SJSA1 (cell line): ENCODE results near the gene RNPEPL1. TPM values are rescaled to one million over a fixed set of nuclear protein-coding genes. Genes with fewer than 3 reads are reported as not detected.
"Not testable (repeated sequence)": the region's sequence is repeated elsewhere in the genome, so short reads cannot be mapped to it uniquely, and the experiment has no call there.

Experiments
- DNase-seq, 2 experiments: peaks; one replicate each; pipeline ENCODE4 v3.0.0-alpha.2; 2015 to 2020; ENCODE audit warnings: low spot score in 2 of 2, low read depth in 1 of 2
- H3K27ac ChIP-seq: fragments of 250-450 bp; sonication (Bioruptor Pico); 2 replicates; pipeline ENCODE4 v1.5.1; 2020; ENCODE audit warnings: mild to moderate bottlenecking, moderate library complexity
- H3K27me3 ChIP-seq: fragments of 250-450 bp; sonication (Bioruptor Pico); replicated peaks from 2 replicates; pipeline ENCODE4 v1.5.1; 2020; ENCODE audit warnings: mild to moderate bottlenecking, moderate library complexity
- H3K36me3 ChIP-seq: fragments of 250-450 bp; sonication (Bioruptor Pico); 2 replicates; pipeline ENCODE4 v1.5.1; 2020; ENCODE audit warnings: mild to moderate bottlenecking
- H3K4me1 ChIP-seq: fragments of 250-450 bp; sonication (Bioruptor Pico); replicated peaks from 2 replicates; pipeline ENCODE4 v1.6.1; 2021; ENCODE audit warnings: mild to moderate bottlenecking
- H3K4me3 ChIP-seq: fragments of 250-450 bp; sonication (Bioruptor Pico); 2 replicates; pipeline ENCODE4 v1.5.1; 2020; ENCODE audit warnings: mild to moderate bottlenecking
- H3K9me3 ChIP-seq: fragments of 250-450 bp; sonication (Bioruptor Pico); replicated peaks from 2 replicates; pipeline ENCODE4 v1.5.1; 2020; ENCODE audit warnings: mild to moderate bottlenecking
- total RNA-seq: library from RNA; depleted of rRNA; stranded (reverse); fragments of >200 nt; shearing (Covaris generic); gene quantifications from 2 replicates; pipeline ENCODE4 v1.2.3, GENCODE V29; 2014

The RNPEPL1 gene
- total RNA-seq, 1 experiment from 2014 or later = 14.3 TPM

GRCh38 chr2:240611601-240612210 lies 43.4 kb downstream of the RNPEPL1 start:
- no peak for DNase-seq
- no peaks in the 10 kb centered on the region for H3K36me3 ChIP-seq
- H3K9me3 ChIP-seq = 0 out of 2 replicates have a peak, but pooled peaks cover 3% of the 10 kb centered on the region
- H3K27me3 ChIP-seq = 0 out of 2 replicates have a peak, but pooled peaks cover 3% of the 10 kb centered on the region
- no peak overlapping the region for H3K4me3 ChIP-seq
- no peak overlapping the region for H3K27ac ChIP-seq
- no peaks in the 10 kb centered on the region for H3K4me1 ChIP-seq

DNA sequence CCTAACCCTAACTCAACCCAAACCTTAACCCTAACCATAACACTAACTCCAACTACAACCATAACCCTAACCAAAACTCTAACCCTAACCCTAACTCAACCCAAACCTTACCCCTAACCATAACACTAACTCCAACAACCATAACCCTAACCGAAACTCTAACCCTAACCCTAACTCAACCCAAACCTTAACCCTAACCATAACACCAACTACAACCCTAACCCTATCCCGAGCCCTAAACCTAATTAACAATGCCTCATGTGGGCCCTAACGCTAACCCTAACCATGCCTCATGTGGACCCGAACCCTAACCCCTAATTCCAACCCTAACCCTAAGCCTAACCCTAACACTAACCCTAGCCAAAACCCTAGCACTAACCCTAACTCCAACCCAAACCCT lies 45.5 kb downstream of the RNPEPL1 start:
- H3K27me3 ChIP-seq = peaks cover 6% of the 10 kb centered on the region
- no peaks in the 10 kb centered on the region for H3K4me1 ChIP-seq
- peaks cover 8% of the 10 kb centered on the region; the same call in 1 of the 2 replicates for H3K9me3 ChIP-seq
- H3K4me3 ChIP-seq = no peak overlapping the region
- H3K36me3 ChIP-seq = no peaks in the 10 kb centered on the region
- DNase-seq = no peak
- H3K27ac ChIP-seq = no peak overlapping the region

- Histone ChIP-seq H3K36me3 (no peaks in the 10 kb centered on the region), H3K27ac (no peak overlapping the region), H3K9me3 (peaks cover 8% of the 10 kb centered on the region; the same call in 1 of the 2 replicates), H3K27me3 (peaks cover 11% of the 10 kb centered on the region), H3K4me1 (0 out of 2 replicates have a peak, but pooled peaks cover 2% of the 10 kb centered on the region), H3K4me3 (no peak overlapping the region)
- no peak for DNase-seq
Observed at GRCh38 chr2:240614391-240614790, 46.1 kb downstream of the RNPEPL1 start.

GRCh38 chr2:240615396-240615795 lies 47.1 kb downstream of the RNPEPL1 start:
- no peak overlapping the region for H3K27ac ChIP-seq
- no peak overlapping the region for H3K4me3 ChIP-seq
- no peaks in the 10 kb centered on the region for H3K36me3 ChIP-seq
- 0 out of 2 replicates have a peak, but pooled peaks cover 2% of the 10 kb centered on the region for H3K4me1 ChIP-seq
- H3K27me3 ChIP-seq = peaks cover 11% of the 10 kb centered on the region
- peaks cover 8% of the 10 kb centered on the region; the same call in 1 of the 2 replicates for H3K9me3 ChIP-seq
- DNase-seq = no peak

DNA sequence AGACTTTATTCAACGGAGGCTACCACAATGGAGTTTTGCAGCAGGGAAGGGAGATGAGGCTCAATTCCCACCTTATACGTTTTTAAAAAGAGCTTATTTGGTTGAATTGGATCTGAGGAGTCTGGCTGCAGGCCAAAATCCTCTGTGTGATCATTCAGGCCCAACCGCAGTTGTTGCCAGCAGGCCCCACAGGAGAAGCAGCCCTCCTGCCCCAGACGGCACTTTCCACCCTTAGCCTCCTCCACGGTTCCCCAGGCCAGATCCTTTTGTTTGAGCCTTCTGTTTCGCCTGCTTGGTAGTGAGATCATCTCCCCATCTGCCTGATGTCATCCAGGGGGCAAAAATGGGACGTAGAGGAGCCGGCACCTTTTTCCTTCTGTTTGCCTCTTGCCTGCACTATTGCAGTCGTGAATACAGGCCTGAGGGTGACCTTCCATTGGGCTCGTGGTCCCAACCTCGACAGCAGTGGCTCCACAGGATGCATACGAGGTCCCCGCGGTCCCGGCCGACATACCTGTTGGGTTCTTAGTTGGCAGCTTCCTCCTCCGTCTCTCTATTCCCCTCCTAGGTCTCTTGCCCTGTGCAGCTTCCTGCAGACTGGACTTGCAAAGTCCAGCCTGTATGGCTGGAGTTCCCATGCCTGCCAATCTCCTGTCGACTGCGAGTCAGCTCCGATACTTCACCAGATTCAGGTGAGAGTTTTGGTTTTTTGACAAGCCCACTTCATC lies 47.7 kb downstream of the RNPEPL1 start:
- Histone ChIP-seq H3K4me1 (0 out of 2 replicates have a peak, but pooled peaks cover 2% of the 10 kb centered on the region), H3K27ac (no peak overlapping the region), H3K36me3 (no peaks in the 10 kb centered on the region), H3K27me3 (peaks cover 11% of the 10 kb centered on the region), H3K9me3 (peaks cover 8% of the 10 kb centered on the region; the same call in 1 of the 2 replicates), H3K4me3 (no peak overlapping the region)
- DNase-seq = no peak

- not testable (repeated sequence) for DNase-seq, H3K4me3 ChIP-seq, H3K4me1 ChIP-seq, H3K9me3 ChIP-seq, H3K27ac ChIP-seq, H3K36me3 ChIP-seq
- H3K27me3 ChIP-seq = peaks cover 11% of the 10 kb centered on the region
Observed at GRCh38 chr2:240616860-240617666, 48.8 kb downstream of the RNPEPL1 start.

DNA sequence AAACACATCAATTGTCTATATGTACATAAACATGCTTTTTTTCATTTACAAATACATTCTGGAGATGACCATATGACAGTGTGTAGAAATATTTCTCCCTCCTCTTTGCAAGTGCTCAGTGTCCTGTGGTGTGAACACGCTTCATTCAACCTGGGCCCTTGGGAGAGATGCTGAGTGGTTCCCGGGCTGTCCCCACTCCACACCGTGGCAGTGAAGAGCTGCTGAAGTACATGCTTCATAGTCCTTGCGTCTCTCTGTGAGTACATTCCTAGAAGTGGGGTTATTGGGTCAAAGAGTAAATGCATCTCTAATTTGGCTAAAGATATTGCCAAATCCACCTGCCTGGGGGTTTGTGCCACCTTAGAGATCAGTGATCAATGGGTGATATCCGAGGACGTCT lies 50.5 kb downstream of the RNPEPL1 start:
- Histone ChIP-seq H3K4me1 (0 out of 2 replicates have a peak, but pooled peaks cover 2% of the 10 kb centered on the region), H3K27me3 (peaks cover 8% of the 10 kb centered on the region), H3K27ac (no peak overlapping the region), H3K36me3 (no peaks in the 10 kb centered on the region), H3K4me3 (no peak overlapping the region), H3K9me3 (peaks cover 8% of the 10 kb centered on the region; the same call in 1 of the 2 replicates)
- no peak for DNase-seq

DNA sequence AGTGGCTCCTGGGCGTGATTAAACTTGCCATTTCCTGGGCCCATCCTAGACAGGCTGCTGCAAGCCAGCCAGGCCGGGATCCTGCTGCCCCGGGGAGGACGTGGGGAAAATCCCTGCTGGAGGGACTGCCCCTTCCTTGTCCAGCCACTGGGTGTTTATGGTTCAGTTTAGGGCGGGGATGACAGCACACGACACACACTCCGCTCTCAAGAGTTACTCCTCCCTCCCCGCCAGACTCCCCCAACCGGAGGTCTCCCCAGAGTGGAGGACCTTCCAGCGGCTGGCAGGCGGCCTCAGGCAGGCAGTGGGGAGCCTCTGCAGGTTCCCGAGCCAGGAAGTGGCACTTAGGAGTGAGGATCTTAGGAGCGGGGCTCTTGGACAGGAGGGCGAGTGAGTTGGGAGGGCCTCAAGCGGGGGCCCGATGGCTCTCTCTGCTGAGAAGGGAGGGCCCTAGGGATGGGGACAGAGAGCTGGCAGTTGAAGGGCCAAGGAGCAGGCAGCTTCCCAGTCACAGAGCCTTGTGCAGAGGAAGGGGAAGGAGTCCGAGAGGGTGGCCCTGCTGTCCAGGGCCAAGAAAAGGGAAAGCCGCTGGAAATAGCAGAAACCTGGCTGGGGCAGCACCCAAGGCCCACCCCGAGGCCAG lies 51.3 kb downstream of the RNPEPL1 start:
- Histone ChIP-seq H3K4me1 (0 out of 2 replicates have a peak, but pooled peaks cover 2% of the 10 kb centered on the region), H3K27me3 (peaks cover 8% of the 10 kb centered on the region), H3K4me3 (no peak overlapping the region), H3K27ac (no peak overlapping the region), H3K9me3 (peaks cover 8% of the 10 kb centered on the region; the same call in 1 of the 2 replicates), H3K36me3 (no peaks in the 10 kb centered on the region)
- no peak for DNase-seq

DNA sequence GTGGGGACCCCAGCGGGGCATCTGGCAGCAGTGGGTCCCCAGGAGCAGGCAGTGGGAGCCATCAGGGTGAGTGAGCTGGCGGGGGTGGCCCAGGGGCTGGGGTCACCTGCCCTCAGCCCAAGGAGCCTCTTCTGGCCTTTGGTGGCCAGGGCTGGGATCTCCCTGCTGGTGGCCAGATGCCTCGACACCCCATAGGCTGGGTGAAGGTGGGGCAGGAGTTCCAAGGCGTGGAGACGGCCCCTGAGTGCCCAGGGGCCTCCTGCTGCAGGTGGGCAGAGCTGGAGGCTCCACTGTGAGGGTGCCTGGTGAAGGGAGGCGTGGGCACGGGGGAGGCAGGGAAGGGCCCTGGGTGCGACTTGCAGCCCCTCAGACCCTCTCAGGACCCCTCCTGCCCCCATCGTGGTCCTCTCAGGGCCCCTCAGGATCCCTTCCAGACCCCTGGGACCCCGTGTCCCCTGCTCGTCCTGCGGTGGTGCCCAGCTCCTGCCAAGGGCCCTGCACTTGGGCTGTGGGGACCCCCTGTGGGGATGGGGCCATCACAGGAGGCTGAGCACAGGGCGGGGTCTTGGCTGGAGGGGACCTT lies 52.0 kb downstream of the RNPEPL1 start:
- H3K36me3 ChIP-seq = no peaks in the 10 kb centered on the region
- H3K27ac ChIP-seq = no peak overlapping the region
- H3K9me3 ChIP-seq = peaks cover 8% of the 10 kb centered on the region; the same call in 1 of the 2 replicates
- H3K4me3 ChIP-seq = no peak overlapping the region
- 0 out of 2 replicates have a peak, but pooled peaks cover 5% of the 10 kb centered on the region for H3K4me1 ChIP-seq
- no peak for DNase-seq
- H3K27me3 ChIP-seq = peaks cover 8% of the 10 kb centered on the region

DNA sequence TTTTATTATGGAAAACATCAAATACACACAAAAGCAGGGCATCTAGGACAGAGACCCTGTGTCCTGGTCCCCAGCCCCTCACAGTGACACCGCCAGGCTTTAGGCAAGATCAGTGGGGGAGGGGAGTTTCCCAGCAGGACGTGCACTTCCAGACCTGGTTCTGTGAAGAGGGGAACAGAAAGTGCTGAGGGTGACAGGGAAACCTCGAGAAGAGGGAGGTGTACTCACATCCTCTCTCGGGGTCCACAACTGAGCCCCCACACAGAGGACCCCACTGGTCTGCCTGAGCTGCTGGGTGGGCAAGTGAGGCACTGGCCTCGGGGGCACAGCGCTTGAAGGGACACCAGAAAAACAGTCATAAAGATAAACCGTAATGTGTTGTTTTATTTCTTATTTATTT lies 52.6 kb downstream of the RNPEPL1 start:
- Histone ChIP-seq H3K9me3 (peaks cover 5% of the 10 kb centered on the region; the same call in 1 of the 2 replicates), H3K36me3 (no peaks in the 10 kb centered on the region), H3K27ac (no peak overlapping the region), H3K27me3 (peaks cover 8% of the 10 kb centered on the region), H3K4me1 (0 out of 2 replicates have a peak, but pooled peaks cover 6% of the 10 kb centered on the region), H3K4me3 (no peak overlapping the region)
- DNase-seq = no peak

- Histone ChIP-seq H3K27me3 (peaks cover 8% of the 10 kb centered on the region), H3K4me3 (no peak overlapping the region), H3K9me3 (peaks cover 5% of the 10 kb centered on the region; the same call in 1 of the 2 replicates), H3K36me3 (no peaks in the 10 kb centered on the region), H3K4me1 (0 out of 2 replicates have a peak, but pooled peaks cover 6% of the 10 kb centered on the region), H3K27ac (no peak overlapping the region)
- no peak for DNase-seq
Observed at GRCh38 chr2:240622060-240622411, 53.8 kb downstream of the RNPEPL1 start.

GRCh38 chr2:240622531-240623235 lies 54.4 kb downstream of the RNPEPL1 start:
- H3K4me1 ChIP-seq = 0 out of 2 replicates have a peak, but pooled peaks cover 6% of the 10 kb centered on the region
- H3K36me3 ChIP-seq = no peaks in the 10 kb centered on the region
- no peak overlapping the region for H3K27ac ChIP-seq
- H3K27me3 ChIP-seq = peaks cover 8% of the 10 kb centered on the region
- no peak overlapping the region for H3K4me3 ChIP-seq
- DNase-seq = no peak
- no peaks in the 10 kb centered on the region for H3K9me3 ChIP-seq
